H1 (cell line): ENCODE measurements around the gene PRKRIP1. TPM values are rescaled to one million over a fixed set of nuclear protein-coding genes. Genes with fewer than 3 reads are reported as not detected.

Experiments used
- CTCF ChIA-PET: fragments of 300-600 bp; sonication (Branson Sonifier 250); formaldehyde crosslinking; loops from one replicate; lab custom pipeline; 2021; ENCODE audit not compliant: partially characterized antibody; lab: Charles Lee
- POLR2A ChIA-PET: fragments of 300-600 bp; sonication (Branson Sonifier 250); formaldehyde crosslinking; loops from one replicate; lab custom pipeline; 2021; ENCODE audit warnings: inconsistent platforms; ENCODE audit not compliant: partially characterized antibody; lab: Charles Lee
- DNase-seq, 2 experiments: peaks; one replicate each; pipeline versions ENCODE4 v3.0.0 to v3.0.0-alpha.2; 2010 to 2022; ENCODE audit warnings: low spot score in 2 of 2, low read depth in 1 of 2, mixed read lengths in 1 of 2
- FAIRE-seq: peaks from 2 replicates; lab custom pipeline; 2011; peaks lifted over from hg19 to GRCh38; lab: Jason Lieb, UNC
- H2AFZ ChIP-seq: 2 replicates; pipeline ENCODE4 v1.8.1; 2012; ENCODE audit warnings: low read length, inconsistent platforms
- H2AK5ac ChIP-seq: 2 replicates; pipeline ENCODE4 v1.6.1; 2013; ENCODE audit warnings: low read depth, low read length
- H2BK120ac ChIP-seq: replicated peaks from 2 replicates; pipeline ENCODE3; 2013; ENCODE audit warnings: low read depth, low read length, inconsistent platforms
- H2BK12ac ChIP-seq: 2 replicates; pipeline ENCODE4 v1.6.1; 2013; ENCODE audit warnings: low read depth, low read length
- H2BK15ac ChIP-seq: 2 replicates; pipeline ENCODE4 v1.6.1; 2013; ENCODE audit warnings: low read length
- H2BK20ac ChIP-seq: 2 replicates; pipeline ENCODE4 v1.6.1; 2013; ENCODE audit warnings: low read length
- H2BK5ac ChIP-seq: 2 replicates; pipeline ENCODE4 v1.6.1; 2013; ENCODE audit warnings: low read depth, low read length
- H3K14ac ChIP-seq: 2 replicates; pipeline ENCODE4 v1.6.1; 2013; ENCODE audit warnings: inconsistent platforms; ENCODE audit not compliant: insufficient read length
- H3K18ac ChIP-seq: 2 replicates; pipeline ENCODE4 v1.6.1; 2013; ENCODE audit warnings: low read length; ENCODE audit errors: extremely low read depth
- H3K23ac ChIP-seq: 2 replicates; pipeline ENCODE4 v1.6.1; 2013; ENCODE audit warnings: inconsistent platforms; ENCODE audit not compliant: insufficient read length
- H3K23me2 ChIP-seq: 2 replicates; pipeline ENCODE4 v1.6.1; 2013; ENCODE audit warnings: low read depth, low read length
- H3K27ac ChIP-seq: 2 replicates; pipeline ENCODE4 v1.6.1; 2011; ENCODE audit warnings: low read depth, low read length, inconsistent platforms
- H3K27me3 ChIP-seq, 4 experiments: replicated peaks in 1 of 4; 1 replicate in 1 of 4; 2 replicates in 3 of 4; pipeline versions ENCODE4 v1.6.1 to v1.8.1; 2011 to 2013; ENCODE audit warnings: low read length in 3 of 4, mild to moderate bottlenecking in 3 of 4, inconsistent platforms in 2 of 4, mixed read lengths in 2 of 4, moderate library complexity in 1 of 4; ENCODE audit not compliant: control insufficient read depth in 3 of 4, insufficient read depth in 3 of 4; ENCODE audit errors: extremely low read depth in 1 of 4
- H3K36me3 ChIP-seq, 4 experiments: 2 replicates each; pipeline versions ENCODE4 v1.6.1 to v1.8.1; 2011 to 2013; ENCODE audit warnings: mild to moderate bottlenecking in 4 of 4, low read length in 3 of 4, moderate library complexity in 2 of 4, control low read depth in 1 of 4, inconsistent platforms in 1 of 4; ENCODE audit not compliant: insufficient read depth in 4 of 4, control insufficient read depth in 2 of 4
- H3K4ac ChIP-seq: replicated peaks from 2 replicates; pipeline ENCODE3; 2013; ENCODE audit warnings: low read length, low read depth, mixed read lengths, inconsistent platforms; ENCODE audit not compliant: insufficient read length
- H3K4me1 ChIP-seq, 4 experiments: replicated peaks in 1 of 4; 1 replicate in 1 of 4; 2 replicates in 3 of 4; pipeline versions ENCODE4 v1.6.1 to v1.8.1; 2011 to 2013; ENCODE audit warnings: low read length in 3 of 4, inconsistent platforms in 2 of 4, mixed read lengths in 1 of 4; ENCODE audit not compliant: insufficient read depth in 4 of 4, control insufficient read depth in 3 of 4
- H3K4me2 ChIP-seq, 2 experiments: 2 replicates each; pipeline versions ENCODE4 v1.6.1 to v1.8.1; 2011 to 2013; ENCODE audit warnings: low read depth in 2 of 2, low read length in 2 of 2, control low read depth in 1 of 2, inconsistent platforms in 1 of 2, mild to moderate bottlenecking in 1 of 2; ENCODE audit not compliant: insufficient read depth in 1 of 2
- H3K4me3 ChIP-seq, 4 experiments: fragments of 200-600, 300-600 bp in 1 of 4; sonication (generic), shearing (Covaris generic), sonication (Bioruptor Twin) in 1 of 4; 2 replicates each; pipeline versions ENCODE4 v1.5.1 to v1.8.1; 2011 to 2016; ENCODE audit warnings: low read length in 4 of 4, low read depth in 3 of 4, control low read depth in 2 of 4, inconsistent platforms in 2 of 4, mild to moderate bottlenecking in 2 of 4, mixed read lengths in 1 of 4, moderate library complexity in 1 of 4; ENCODE audit not compliant: insufficient read depth in 2 of 4; ENCODE audit errors: extremely low read depth in 1 of 4
- H3K56ac ChIP-seq: replicated peaks from 2 replicates; pipeline ENCODE3; 2013; ENCODE audit warnings: low read depth, mild to moderate bottlenecking, mixed read lengths, low read length, inconsistent platforms; ENCODE audit not compliant: insufficient read length
- H3K79me1 ChIP-seq: 2 replicates; pipeline ENCODE4 v1.6.1; 2013; ENCODE audit warnings: low read depth, low read length, control low read depth
- H3K79me2 ChIP-seq, 2 experiments: 2 replicates each; pipeline versions ENCODE4 v1.6.1 to v1.8.1; 2012 to 2013; ENCODE audit warnings: low read length in 2 of 2, mild to moderate bottlenecking in 2 of 2, inconsistent platforms in 1 of 2; ENCODE audit not compliant: insufficient read depth in 2 of 2, control insufficient read depth in 1 of 2
- H3K9ac ChIP-seq, 4 experiments: replicated peaks in 1 of 4; 1 replicate in 1 of 4; 2 replicates in 3 of 4; pipeline versions ENCODE4 v1.6.1 to v1.8.1; 2011 to 2013; ENCODE audit warnings: low read depth in 3 of 4, low read length in 3 of 4, control low read depth in 2 of 4, mild to moderate bottlenecking in 2 of 4, moderate library complexity in 2 of 4, inconsistent platforms in 1 of 4; ENCODE audit errors: extremely low read depth in 1 of 4
- H3K9me3 ChIP-seq, 2 experiments: 2 replicates each; pipeline versions ENCODE4 v1.6.1 to v1.8.1; 2012 to 2013; ENCODE audit warnings: mild to moderate bottlenecking in 2 of 2, moderate library complexity in 2 of 2, control low read depth in 1 of 2, inconsistent platforms in 1 of 2, low read depth in 1 of 2, low read length in 1 of 2, mixed read lengths in 1 of 2; ENCODE audit not compliant: insufficient read depth in 2 of 2
- H4K20me1 ChIP-seq, 2 experiments: replicated peaks in 1 of 2; 2 replicates each; pipeline versions ENCODE3 to v1.8.1; 2011 to 2013; ENCODE audit warnings: inconsistent platforms in 2 of 2, low read length in 2 of 2, mild to moderate bottlenecking in 1 of 2; ENCODE audit not compliant: insufficient read depth in 2 of 2, control insufficient read depth in 1 of 2
- H4K5ac ChIP-seq: 2 replicates; pipeline ENCODE4 v1.6.1; 2013; ENCODE audit warnings: low read length, low read depth, mixed read lengths, inconsistent platforms; ENCODE audit not compliant: insufficient read length
- H4K8ac ChIP-seq: 2 replicates; pipeline ENCODE4 v1.8.0; 2013; ENCODE audit warnings: mild to moderate bottlenecking, moderate library complexity, low read length, inconsistent platforms; ENCODE audit not compliant: insufficient read depth; ENCODE audit errors: extremely low read depth
- H4K91ac ChIP-seq: replicated peaks from 2 replicates; pipeline ENCODE3; 2013; ENCODE audit warnings: low read length, mixed read lengths, inconsistent platforms; ENCODE audit not compliant: insufficient read length
- BCL11A ChIP-seq, 2 experiments: IDR thresholded peaks; one replicate each; pipeline ENCODE4 v1.6.1; 2011; ENCODE audit warnings: low read depth in 2 of 2, low read length in 2 of 2, mild to moderate bottlenecking in 2 of 2
- CEBPB ChIP-seq: IDR thresholded peaks from 2 replicates; pipeline ENCODE4 v1.6.1; 2012; ENCODE audit warnings: low read depth, low read length
- CHD1 ChIP-seq: IDR thresholded peaks from 2 replicates; pipeline ENCODE4 v1.6.1; 2012; ENCODE audit warnings: low read depth, low read length, improper control_type of control experiment
- EGR1 ChIP-seq: IDR thresholded peaks from 2 replicates; pipeline ENCODE4 v1.6.1; 2011; ENCODE audit warnings: low read depth, low read length, borderline replicate concordance
- GABPA ChIP-seq: IDR thresholded peaks from 2 replicates; pipeline ENCODE4 v1.6.1; 2011; ENCODE audit warnings: mild to moderate bottlenecking, low read length, moderate library complexity, borderline replicate concordance; ENCODE audit not compliant: insufficient read depth
- MAFK ChIP-seq: IDR thresholded peaks from 2 replicates; pipeline ENCODE4 v1.6.1; 2012; ENCODE audit warnings: low read depth, mild to moderate bottlenecking, improper control_type of control experiment, low read length
- RAD21 ChIP-seq, 2 experiments: IDR thresholded peaks in 1 of 2; conservative IDR thresholded peaks in 1 of 2; 2 replicates each; pipeline ENCODE4 v1.6.1; 2011; ENCODE audit warnings: low read depth in 2 of 2, low read length in 2 of 2, improper control_type of control experiment in 1 of 2, inconsistent platforms in 1 of 2, mild to moderate bottlenecking in 1 of 2, moderate library complexity in 1 of 2
- RBBP5 ChIP-seq: IDR thresholded peaks from 2 replicates; pipeline ENCODE4 v1.7.1; 2012; ENCODE audit warnings: low read depth, mild to moderate bottlenecking, inconsistent platforms, low read length, moderate library complexity, borderline replicate concordance
- SAP30 ChIP-seq: fragments of 300-600 bp; sonication (generic); IDR thresholded peaks from 2 replicates; pipeline ENCODE4 v1.7.1; 2012; ENCODE audit warnings: low read length, moderate library complexity, mild to moderate bottlenecking, inconsistent platforms; ENCODE audit not compliant: insufficient read depth, insufficient replicate concordance
- TEAD4 ChIP-seq: IDR thresholded peaks from 2 replicates; pipeline ENCODE4 v1.6.1; 2012; ENCODE audit warnings: low read depth, low read length, inconsistent platforms, mixed read lengths
- USF2 ChIP-seq: IDR thresholded peaks from 2 replicates; pipeline ENCODE4 v1.6.1; 2011; ENCODE audit warnings: low read length, improper control_type of control experiment
- YY1 ChIP-seq: IDR thresholded peaks from 2 replicates; pipeline ENCODE4 v1.6.1; 2011; ENCODE audit warnings: low read depth, mild to moderate bottlenecking, low read length
- WGBS, 2 experiments: shearing (Covaris generic) in 1 of 2; methylation state at CpG; one replicate each; pipeline versions ENCODE4 v1.1.6 to v1.1.7; 2013 to 2015; ENCODE audit warnings: low lambda C conversion rate in 2 of 2, mixed read lengths in 2 of 2, inconsistent platforms in 1 of 2, low coverage in 1 of 2, missing lambda C conversion rate in 1 of 2; ENCODE audit not compliant: insufficient replicate concordance in 2 of 2, insufficient coverage in 1 of 2, insufficient read length in 1 of 2; ENCODE audit errors: extremely low coverage in 1 of 2, missing lambda C conversion rate in 1 of 2; 5-methylcytosine and 5-hydroxymethylcytosine counted together
- polyA plus RNA-seq, 7 experiments: library from polyadenylated mRNA; depleted of rRNA in 3 of 7; stranded (reverse) in 5 of 7; unstranded in 2 of 7; fragments of >200 nt in 5 of 7; fragments of 200-250 nt in 2 of 7; gene quantifications; 1 replicate in 5 of 7; 2 replicates in 1 of 7; 4 replicates in 1 of 7; pipeline versions ENCODE4 v1.2.1 to v1.2.3, GENCODE V29; 2011 to 2013; ENCODE audit warnings: missing spikeins in 2 of 7, mixed read lengths in 2 of 7
- total RNA-seq: library from RNA; stranded (reverse); fragmentation: NEBNext Ultra II Directional; extraction: Animal tissue kit (Norgen Biotek cat#: 25700); gene quantifications from 2 replicates; pipeline ENCODE4 v1.2.1, GENCODE V29; 2021

PRKRIP1 gene
- total and polyA plus RNA-seq, 2 of the 8 experiments (the other 6 are each of a cell fraction or from before 2014, with no cell fraction given) = 11.1 to 22.0 TPM

GRCh38 chr7:102415685-102416225, 19.6 kb downstream of the PRKRIP1 start:
- Histone ChIP-seq H3K18ac (no peak overlapping the region), H4K5ac (no peak overlapping the region), H2BK12ac (no peak overlapping the region), H3K56ac (no peak overlapping the region), H3K79me1 (no peaks in the 10 kb centered on the region; the same call in 1 of the 2 replicates), H3K4ac (no peak overlapping the region), H3K23me2 (no peaks in the 10 kb centered on the region), H3K27me3 (no peaks in the 10 kb centered on the region), H3K27ac (no peak overlapping the region), H3K79me2 (no peaks in the 10 kb centered on the region), H2AK5ac (no peak overlapping the region), H4K91ac (no peak overlapping the region), H2BK15ac (no peak overlapping the region), H3K36me3 (peaks cover 3 to 19% (median 7%) of the 10 kb centered on the region in 4 experiments; a peak in 7 of 8 replicates), H3K9ac (no peak overlapping the region), H2AFZ (no peak overlapping the region), H3K14ac (no peak overlapping the region), H3K4me3 (no peak overlapping the region), H3K9me3 (no peaks in the 10 kb centered on the region), H2BK120ac (no peak overlapping the region), H4K20me1 (peaks cover 0 to 14% of the 10 kb centered on the region in 2 experiments), H3K4me2 (no peak overlapping the region), H3K4me1 (no peaks in the 10 kb centered on the region), H2BK20ac (no peak overlapping the region), H3K23ac (no peak overlapping the region), H4K8ac (no peak overlapping the region; the same call in 1 of the 2 replicates), H2BK5ac (no peak overlapping the region)
- DNase-seq (no peak), FAIRE-seq (no peak)
- ChIA-PET POLR2A (interaction anchor here (1.4 to 2.7 kb wide), 2 partner anchors 10 to 15 kb away, joined by 3 to 6 read pairs; no protein-coding TSS in a partner anchor), CTCF (interaction anchor here (1.0 to 4.1 kb wide), 5 partner anchors 11 to 95 kb away, joined by 3 to 42 read pairs (median 4); no protein-coding TSS in a partner anchor)
- 94% methylated on average over 12 of the region's 12 CpGs; no CpG with 5 or more reads in 1 of the 2 experiments for WGBS, 2 experiments
- TF ChIP-seq YY1 (no peak), TEAD4 (no peak), MAFK (no peak), RAD21 (IDR thresholded peaks at IDR 0.05 in 1 of 2, conservative IDR thresholded peaks at IDR 0.05 in 1 of 2; ENCODE audit: low read depth in 2 of 2, low read length in 2 of 2) (no peak), EGR1 (no peak), GABPA (no peak), CHD1 (no peak), USF2 (no peak), SAP30 (no peak), RBBP5 (no peak), BCL11A (IDR thresholded peaks at IDR 0.05; ENCODE audit: low read depth in 2 of 2, low read length in 2 of 2) (no peak), CEBPB (no peak)
